Measurements from ENCODE around the gene ARHGAP32. TPM values are rescaled to one million over a fixed set of nuclear protein-coding genes. Genes with fewer than 3 reads are reported as not detected.

ARHGAP32 gene
- total and polyA plus RNA-seq, 2 donors (not counting 1 experiment from before 2014, with no cell fraction given) = 4.0 to 9.6 TPM

DNA sequence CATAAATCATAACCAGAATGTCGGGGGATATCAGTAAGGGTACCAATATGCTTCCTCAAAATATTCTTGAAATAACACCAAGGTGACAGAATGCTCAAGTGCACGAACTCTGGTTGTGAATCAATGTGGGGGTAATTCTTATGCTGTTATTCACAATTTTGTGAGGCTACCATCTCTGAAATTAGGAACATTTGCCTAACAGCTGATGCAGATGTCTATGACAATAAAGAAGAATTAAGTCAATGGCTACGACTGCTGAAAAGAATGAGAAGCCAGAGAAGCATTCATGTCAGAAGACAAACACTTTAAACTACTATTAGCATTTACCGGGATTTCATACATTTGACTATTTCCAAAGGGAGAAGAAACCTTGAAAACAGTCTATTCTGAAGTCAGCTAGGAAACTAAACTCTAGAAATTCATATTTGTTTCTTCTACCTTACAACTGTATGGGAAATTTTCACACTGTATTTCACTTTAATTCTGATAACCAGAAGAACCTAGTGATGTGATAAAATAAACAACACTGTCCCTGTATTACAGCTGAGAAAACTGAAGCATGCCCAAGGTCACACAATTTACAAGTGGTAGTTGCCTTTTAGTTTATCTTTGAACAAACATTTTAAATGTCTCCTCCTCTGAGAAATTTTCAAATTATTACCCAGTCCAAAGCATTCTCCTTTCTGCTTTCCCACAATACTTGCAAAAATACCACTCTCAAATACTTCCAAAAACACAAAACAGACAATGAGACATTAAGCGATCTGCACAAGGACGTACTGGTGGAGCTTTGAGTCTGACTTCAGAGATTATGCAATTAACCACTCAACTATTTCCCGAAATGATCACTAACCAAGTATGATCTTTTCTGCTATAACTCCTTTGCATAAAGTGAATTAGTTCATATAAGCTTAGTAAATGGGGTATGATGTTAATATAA is 18.0 kb upstream of the ARHGAP32 start:
- H3K4me2 ChIP-seq (ENCODE audit: extremely low read depth, insufficient read depth, low read length) = no peak overlapping the region
- no peaks in the 10 kb centered on the region for H3K9me3 ChIP-seq (ENCODE audit: control insufficient read depth, insufficient read depth, low read depth, low read length)
- H3K27ac ChIP-seq (ENCODE audit: insufficient read depth, low read length) = no peak overlapping the region
- H3K4me1 ChIP-seq (ENCODE audit: control insufficient read depth, extremely low read depth, insufficient read depth, low read length) = no peaks in the 10 kb centered on the region
- no peak overlapping the region for H3K4me3 ChIP-seq (replicated peaks in 1 of 4; ENCODE audit: control extremely low read depth in 1 of 4, insufficient read depth in 1 of 4, low read depth in 3 of 4, low read length in 4 of 4)
- no peaks in the 10 kb centered on the region for H3K36me3 ChIP-seq (ENCODE audit: control insufficient read depth, insufficient read depth, low read length)
- H3K27me3 ChIP-seq (ENCODE audit: control insufficient read depth, insufficient read depth, low read length) = no peaks in the 10 kb centered on the region
- DNase-seq (ENCODE audit: low read depth in 2 of 2) = peak in 1 of 2 donors; percentile 52
- no peak overlapping the region for H3K9ac ChIP-seq (ENCODE audit: insufficient read depth, low read length)
- no peak overlapping the region for H2AFZ ChIP-seq (ENCODE audit: low read length)
- H4K20me1 ChIP-seq (ENCODE audit: control insufficient read depth, extremely low read depth, insufficient read depth, low read length) = no peaks in the 10 kb centered on the region
- TF ChIP-seq EZH2 (IDR thresholded peaks at IDR 0.05; ENCODE audit: low read length, missing control alignments) = no peak
- TF ChIP-seq, protein P1, sequence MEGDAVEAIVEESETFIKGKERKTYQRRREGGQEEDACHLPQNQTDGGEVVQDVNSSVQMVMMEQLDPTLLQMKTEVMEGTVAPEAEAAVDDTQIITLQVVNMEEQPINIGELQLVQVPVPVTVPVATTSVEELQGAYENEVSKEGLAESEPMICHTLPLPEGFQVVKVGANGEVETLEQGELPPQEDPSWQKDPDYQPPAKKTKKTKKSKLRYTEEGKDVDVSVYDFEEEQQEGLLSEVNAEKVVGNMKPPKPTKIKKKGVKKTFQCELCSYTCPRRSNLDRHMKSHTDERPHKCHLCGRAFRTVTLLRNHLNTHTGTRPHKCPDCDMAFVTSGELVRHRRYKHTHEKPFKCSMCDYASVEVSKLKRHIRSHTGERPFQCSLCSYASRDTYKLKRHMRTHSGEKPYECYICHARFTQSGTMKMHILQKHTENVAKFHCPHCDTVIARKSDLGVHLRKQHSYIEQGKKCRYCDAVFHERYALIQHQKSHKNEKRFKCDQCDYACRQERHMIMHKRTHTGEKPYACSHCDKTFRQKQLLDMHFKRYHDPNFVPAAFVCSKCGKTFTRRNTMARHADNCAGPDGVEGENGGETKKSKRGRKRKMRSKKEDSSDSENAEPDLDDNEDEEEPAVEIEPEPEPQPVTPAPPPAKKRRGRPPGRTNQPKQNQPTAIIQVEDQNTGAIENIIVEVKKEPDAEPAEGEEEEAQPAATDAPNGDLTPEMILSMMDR (conservative IDR thresholded peaks at IDR 0.05 in 1 of 2, IDR thresholded peaks at IDR 0.05 in 1 of 2; ENCODE audit: low read depth in 1 of 2, low read length in 2 of 2) = no peak
- no peaks in the 10 kb centered on the region for H3K79me2 ChIP-seq (ENCODE audit: control insufficient read depth, insufficient read depth, low read length)

DNA sequence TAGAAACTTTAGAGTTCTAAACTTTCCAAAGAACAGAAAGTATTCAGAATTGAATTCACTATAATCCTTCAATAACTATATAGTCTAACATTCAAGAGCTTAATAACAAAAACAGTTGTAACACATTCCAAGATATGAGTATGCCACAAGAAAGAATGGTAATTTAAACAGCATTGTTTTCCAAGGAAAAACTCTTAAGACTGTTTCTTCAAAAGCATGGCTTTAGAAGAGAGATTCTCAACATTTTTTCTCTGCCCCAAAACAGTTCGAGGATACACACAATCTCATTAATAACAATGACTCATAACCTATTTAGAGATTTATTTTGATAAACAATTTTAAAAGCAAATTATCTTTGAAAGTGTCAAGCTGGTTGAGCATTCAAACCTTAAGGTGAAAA is 16.7 kb upstream of the ARHGAP32 start:
- no peak overlapping the region for H3K27ac ChIP-seq (ENCODE audit: insufficient read depth, low read length)
- no peak for TF ChIP-seq EZH2 (IDR thresholded peaks at IDR 0.05; ENCODE audit: low read length, missing control alignments)
- TF ChIP-seq, protein P1 (conservative IDR thresholded peaks at IDR 0.05 in 1 of 2, IDR thresholded peaks at IDR 0.05 in 1 of 2; ENCODE audit: low read depth in 1 of 2, low read length in 2 of 2) = no peak
- H3K4me3 ChIP-seq (replicated peaks in 1 of 4; ENCODE audit: control extremely low read depth in 1 of 4, insufficient read depth in 1 of 4, low read depth in 3 of 4, low read length in 4 of 4) = no peak overlapping the region

DNA sequence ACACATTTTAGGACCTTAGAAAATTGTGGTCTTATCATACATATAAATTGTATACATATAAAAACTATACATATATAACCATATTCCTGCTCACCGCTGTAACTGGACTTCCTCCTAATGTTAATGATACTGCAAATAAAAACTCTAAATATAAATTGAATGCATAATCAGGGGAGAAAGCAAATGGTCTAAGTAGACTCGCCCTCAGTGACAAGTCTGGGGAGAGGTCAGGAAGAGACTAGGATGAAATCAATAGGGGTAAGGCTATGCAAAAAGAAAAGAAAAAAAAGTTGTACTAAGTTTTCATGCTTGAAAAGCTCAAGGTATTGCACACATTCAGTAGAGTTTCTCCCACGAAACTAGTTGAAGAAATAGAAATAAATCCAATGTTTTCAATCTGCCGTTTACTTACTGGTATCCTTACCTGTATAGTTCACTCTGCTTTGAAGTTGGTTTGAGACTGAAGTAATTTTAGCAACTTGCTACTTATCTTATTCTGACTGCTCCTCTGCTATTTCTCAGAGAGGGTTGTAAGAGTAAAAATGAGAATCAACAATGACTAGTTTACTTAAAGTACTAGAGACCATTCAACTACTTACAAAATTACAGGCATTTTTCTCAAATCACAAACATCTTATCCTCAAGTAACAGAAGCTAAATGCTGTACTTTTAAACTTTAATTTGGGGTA is 12.2 kb upstream of the ARHGAP32 start:
- Histone ChIP-seq H3K79me2 (ENCODE audit: control insufficient read depth, insufficient read depth, low read length) (no peaks in the 10 kb centered on the region), H2AFZ (ENCODE audit: low read length) (no peak overlapping the region), H3K4me1 (ENCODE audit: control insufficient read depth, extremely low read depth, insufficient read depth, low read length) (no peaks in the 10 kb centered on the region), H3K27ac (ENCODE audit: insufficient read depth, low read length) (no peak overlapping the region), H3K4me3 (replicated peaks in 1 of 4; ENCODE audit: control extremely low read depth in 1 of 4, insufficient read depth in 1 of 4, low read depth in 3 of 4, low read length in 4 of 4) (no peak overlapping the region), H3K9ac (ENCODE audit: insufficient read depth, low read length) (no peak overlapping the region), H4K20me1 (ENCODE audit: control insufficient read depth, extremely low read depth, insufficient read depth, low read length) (no peaks in the 10 kb centered on the region), H3K4me2 (ENCODE audit: extremely low read depth, insufficient read depth, low read length) (no peak overlapping the region), H3K36me3 (ENCODE audit: control insufficient read depth, insufficient read depth, low read length) (no peaks in the 10 kb centered on the region), H3K9me3 (ENCODE audit: control insufficient read depth, insufficient read depth, low read depth, low read length) (no peaks in the 10 kb centered on the region), H3K27me3 (ENCODE audit: control insufficient read depth, insufficient read depth, low read length) (no peaks in the 10 kb centered on the region)
- no peak for TF ChIP-seq EZH2 (IDR thresholded peaks at IDR 0.05; ENCODE audit: low read length, missing control alignments)
- TF ChIP-seq, protein P1 (conservative IDR thresholded peaks at IDR 0.05 in 1 of 2, IDR thresholded peaks at IDR 0.05 in 1 of 2; ENCODE audit: low read depth in 1 of 2, low read length in 2 of 2) = no peak
- no peak for DNase-seq (ENCODE audit: low read depth in 2 of 2)

More for the DNA sequence above, 16.7 kb upstream of the ARHGAP32 start:
- Histone ChIP-seq H3K79me2 (ENCODE audit: control insufficient read depth, insufficient read depth, low read length) (no peaks in the 10 kb centered on the region), H3K4me2 (ENCODE audit: extremely low read depth, insufficient read depth, low read length) (no peak overlapping the region), H3K9me3 (ENCODE audit: control insufficient read depth, insufficient read depth, low read depth, low read length) (no peaks in the 10 kb centered on the region), H3K27me3 (ENCODE audit: control insufficient read depth, insufficient read depth, low read length) (no peaks in the 10 kb centered on the region), H2AFZ (ENCODE audit: low read length) (no peak overlapping the region), H3K4me1 (ENCODE audit: control insufficient read depth, extremely low read depth, insufficient read depth, low read length) (no peaks in the 10 kb centered on the region), H3K9ac (ENCODE audit: insufficient read depth, low read length) (no peak overlapping the region), H4K20me1 (ENCODE audit: control insufficient read depth, extremely low read depth, insufficient read depth, low read length) (no peaks in the 10 kb centered on the region), H3K36me3 (ENCODE audit: control insufficient read depth, insufficient read depth, low read length) (no peaks in the 10 kb centered on the region)
- DNase-seq (ENCODE audit: low read depth in 2 of 2) = peak in 1 of 2 donors; percentile 58

Data from fibroblast of lung (primary cell).